Measurements from ENCODE around the gene OSBPL10. TPM values are rescaled to one million over a fixed set of nuclear protein-coding genes. Genes with fewer than 3 reads are reported as not detected.

Gene OSBPL10
- total RNA-seq, 2 experiments from 2014 or later = 65.7 to 170 TPM

GRCh38 chr3:31676556-31676955, 304.5 kb downstream of the OSBPL10 start:
- CTCF ChIA-PET (ENCODE audit: unreplicated experiment) = no interaction called here
- POLR2A ChIA-PET = interaction anchor here (0.8 kb wide), 1 partner anchor 11 kb away, joined by 3 read pairs; no protein-coding TSS in a partner anchor
- Histone ChIP-seq H3K4me3 (ENCODE audit: low read depth, low read length, poor library complexity, severe bottlenecking) (no peak overlapping the region), H3K9me2 (ENCODE audit: insufficient read depth, low read length) (no peaks in the 10 kb centered on the region), H2AFZ (ENCODE audit: low read length) (no peak overlapping the region), H3K9me3 (ENCODE audit: low read length) (no peaks in the 10 kb centered on the region), H4K20me1 (ENCODE audit: insufficient read depth, low read length) (no peaks in the 10 kb centered on the region), H3K27ac (ENCODE audit: low read depth, low read length, poor library complexity, severe bottlenecking) (no peak overlapping the region), H3K4me2 (ENCODE audit: low read length) (no peak overlapping the region), H3K79me2 (ENCODE audit: insufficient read depth, low read depth, low read length) (no peaks in the 10 kb centered on the region), H3K4me1 (ENCODE audit: insufficient read depth, low read length, poor library complexity, severe bottlenecking) (no peaks in the 10 kb centered on the region), H3K36me3 (ENCODE audit: insufficient read depth, low read length) (peaks cover 93% of the 10 kb centered on the region)
- TF ChIP-seq CTCF (conservative IDR thresholded peaks at IDR 0.05; ENCODE audit: low read length) = no peak
- TF ChIP-seq EZH2phosphoT487 (IDR thresholded peaks at IDR 0.05; ENCODE audit: borderline replicate concordance, low read depth, low read length) = no peak
- DNase-seq (ENCODE audit: low spot score) = no peak
- BruUV-seq (replicated peaks) = TSS peak; percentile 10
- intact Hi-C loops (cut with micrococcal nuclease; ENCODE audit: unreplicated experiment) = no loop called here

GRCh38 chr3:31673950-31674349, 307.1 kb downstream of the OSBPL10 start:
- H3K9me2 ChIP-seq (ENCODE audit: insufficient read depth, low read length) = no peaks in the 10 kb centered on the region
- H4K20me1 ChIP-seq (ENCODE audit: insufficient read depth, low read length) = no peaks in the 10 kb centered on the region
- CTCF ChIA-PET (ENCODE audit: unreplicated experiment) = interaction anchor here (0.6 kb wide), 1 partner anchor 187 kb away, joined by 3 read pairs; no protein-coding TSS in a partner anchor
- no peaks in the 10 kb centered on the region for H3K4me1 ChIP-seq (ENCODE audit: insufficient read depth, low read length, poor library complexity, severe bottlenecking)
- TF ChIP-seq CTCF (conservative IDR thresholded peaks at IDR 0.05; ENCODE audit: low read length) (no peak), EZH2phosphoT487 (IDR thresholded peaks at IDR 0.05; ENCODE audit: borderline replicate concordance, low read depth, low read length) (no peak)
- H2AFZ ChIP-seq (ENCODE audit: low read length) = no peak overlapping the region
- no peaks in the 10 kb centered on the region for H3K9me3 ChIP-seq (ENCODE audit: low read length)
- DNase-seq (ENCODE audit: low spot score) = no peak
- POLR2A ChIA-PET = no interaction called here
- no peak overlapping the region for H3K27ac ChIP-seq (ENCODE audit: low read depth, low read length, poor library complexity, severe bottlenecking)
- peaks cover 93% of the 10 kb centered on the region for H3K36me3 ChIP-seq (ENCODE audit: insufficient read depth, low read length)
- H3K79me2 ChIP-seq (ENCODE audit: insufficient read depth, low read depth, low read length) = no peaks in the 10 kb centered on the region
- H3K4me2 ChIP-seq (ENCODE audit: low read length) = no peak overlapping the region
- intact Hi-C loops (cut with micrococcal nuclease; ENCODE audit: unreplicated experiment) = no loop called here
- no TSS peak for BruUV-seq (replicated peaks)
- H3K4me3 ChIP-seq (ENCODE audit: low read depth, low read length, poor library complexity, severe bottlenecking) = no peak overlapping the region

- ChIA-PET POLR2A (interaction anchor here (0.5 to 0.6 kb wide), 2 partner anchors 347 to 569 kb away, joined by 3 read pairs; no protein-coding TSS in a partner anchor), CTCF (ENCODE audit: unreplicated experiment) (no interaction called here)
- intact Hi-C loops (cut with micrococcal nuclease; ENCODE audit: unreplicated experiment) = no loop called here
These were observed 309.1 kb downstream of the OSBPL10 start for GRCh38 chr3:31671976-31672375.

More at GRCh38 chr3:31671976-31672375, 309.1 kb downstream of the OSBPL10 start:
- DNase-seq (ENCODE audit: low spot score) = no peak
- Histone ChIP-seq H3K9me3 (ENCODE audit: low read length) (no peaks in the 10 kb centered on the region), H3K36me3 (ENCODE audit: insufficient read depth, low read length) (peaks cover 96% of the 10 kb centered on the region), H3K79me2 (ENCODE audit: insufficient read depth, low read depth, low read length) (no peaks in the 10 kb centered on the region), H4K20me1 (ENCODE audit: insufficient read depth, low read length) (no peaks in the 10 kb centered on the region), H3K4me2 (ENCODE audit: low read length) (no peak overlapping the region), H3K4me1 (ENCODE audit: insufficient read depth, low read length, poor library complexity, severe bottlenecking) (no peaks in the 10 kb centered on the region), H2AFZ (ENCODE audit: low read length) (no peak overlapping the region), H3K4me3 (ENCODE audit: low read depth, low read length, poor library complexity, severe bottlenecking) (no peak overlapping the region), H3K9me2 (ENCODE audit: insufficient read depth, low read length) (no peaks in the 10 kb centered on the region), H3K27ac (ENCODE audit: low read depth, low read length, poor library complexity, severe bottlenecking) (no peak overlapping the region)
- BruUV-seq (replicated peaks) = no TSS peak
- TF ChIP-seq EZH2phosphoT487 (IDR thresholded peaks at IDR 0.05; ENCODE audit: borderline replicate concordance, low read depth, low read length) (no peak), CTCF (conservative IDR thresholded peaks at IDR 0.05; ENCODE audit: low read length) (no peak)
